Hematopoietic multipotent progenitor cell (in vitro differentiated cells): ENCODE data around the gene ADD2. TPM values are rescaled to one million over a fixed set of nuclear protein-coding genes. Genes with fewer than 3 reads are reported as not detected.
A peak's percentile ranks its signal among the peaks of the same experiment; 100 is the strongest.

ENCODE experiments used
- DNase-seq, 3 donors: peaks; one replicate each; pipeline ENCODE4 v3.0.0-alpha.2; 2011 to 2015; ENCODE audit warnings: low read depth in 2 of 3, low spot score in 2 of 3
- total RNA-seq: library from RNA; depleted of rRNA; stranded (reverse); fragments of >200 nt; gene quantifications from one replicate; pipeline ENCODE4 v1.2.3, GENCODE V29; 2012

Gene ADD2
- total RNA-seq, 1 donor, result 4.3 TPM

DNA sequence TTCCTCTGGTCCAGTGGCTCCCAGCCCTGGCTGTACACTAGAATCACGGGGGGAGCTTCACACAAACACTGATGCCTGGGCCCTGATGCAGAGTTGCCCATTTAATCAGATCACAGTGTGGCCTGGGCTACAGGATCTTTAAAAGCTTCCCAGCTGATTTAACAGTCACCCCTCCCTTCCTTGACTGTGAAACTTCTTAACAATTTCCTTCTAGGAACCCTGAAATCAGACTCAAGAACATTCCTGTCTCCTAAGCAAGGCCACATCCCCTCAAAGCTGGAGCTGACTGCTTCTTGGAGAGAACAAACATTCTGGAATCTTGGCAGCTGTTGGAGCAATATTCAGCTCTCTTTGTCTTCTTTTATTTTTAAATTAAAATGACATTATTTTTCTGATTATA lies 88.7 kb downstream of the ADD2 start:
- no peak for DNase-seq

DNA sequence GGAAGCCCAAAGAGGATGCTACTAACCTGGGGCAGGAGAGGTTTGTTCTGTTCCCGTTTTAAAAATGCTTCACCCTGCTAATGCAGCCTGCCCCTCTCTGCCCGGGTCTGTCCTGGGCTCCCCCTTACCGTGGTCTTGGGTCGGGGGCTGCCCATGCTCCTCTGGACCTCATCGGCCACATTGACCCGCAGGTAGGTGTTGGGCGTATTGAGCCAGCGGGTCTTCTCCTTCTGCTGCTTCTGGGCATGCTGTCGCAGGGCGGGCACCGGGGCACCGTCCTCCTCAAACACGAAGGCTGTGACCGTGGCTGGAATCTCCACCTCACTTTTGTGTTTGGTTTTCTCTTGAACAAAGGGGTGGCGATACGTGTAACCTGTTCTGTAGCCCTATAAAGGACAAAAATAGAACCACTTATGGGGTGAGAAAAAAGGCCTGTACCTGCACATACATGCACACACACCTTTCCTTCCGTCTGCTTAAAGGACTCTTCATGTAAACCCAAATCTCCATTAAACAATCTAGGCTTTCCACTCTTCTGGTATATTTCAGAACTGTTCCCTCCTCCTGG lies 89.3 kb downstream of the ADD2 start:
- no peak for DNase-seq

DNA sequence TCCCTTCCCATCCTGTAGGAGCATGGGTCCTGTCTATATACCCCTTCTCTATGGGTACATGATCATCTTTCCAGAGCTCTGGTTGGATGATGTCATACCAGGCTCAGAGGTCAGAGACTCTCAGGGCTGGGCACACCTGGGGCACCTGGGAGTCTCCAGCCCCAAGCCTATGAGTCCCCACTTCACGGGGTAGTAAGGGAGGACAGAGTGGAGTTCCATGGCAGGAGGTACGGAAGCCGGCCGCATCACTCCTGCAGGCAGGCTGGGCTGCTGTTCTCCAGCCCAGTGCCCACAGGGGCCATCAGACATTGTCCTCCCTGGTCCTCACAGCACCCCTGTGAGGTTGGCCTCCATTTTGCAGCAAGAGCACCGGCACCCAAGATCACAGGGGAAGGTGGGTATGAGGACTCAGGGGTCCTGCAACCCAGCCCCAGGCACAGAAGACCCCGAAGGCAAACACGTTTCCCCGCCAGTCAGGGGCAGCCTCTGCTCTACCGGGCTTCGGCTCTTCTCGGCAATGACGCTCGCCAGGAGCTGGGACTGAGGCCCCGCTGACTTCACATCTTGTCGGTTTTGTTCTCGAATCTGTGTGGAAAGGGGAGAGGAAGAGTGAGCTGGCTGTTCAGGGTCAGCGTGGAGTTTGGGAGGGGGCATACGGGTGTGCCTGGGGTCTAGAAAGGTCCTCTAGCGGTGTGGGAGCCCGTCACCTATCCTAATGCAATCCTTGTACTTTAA lies 91.5 kb downstream of the ADD2 start:
- DNase-seq, result no peak

DNA sequence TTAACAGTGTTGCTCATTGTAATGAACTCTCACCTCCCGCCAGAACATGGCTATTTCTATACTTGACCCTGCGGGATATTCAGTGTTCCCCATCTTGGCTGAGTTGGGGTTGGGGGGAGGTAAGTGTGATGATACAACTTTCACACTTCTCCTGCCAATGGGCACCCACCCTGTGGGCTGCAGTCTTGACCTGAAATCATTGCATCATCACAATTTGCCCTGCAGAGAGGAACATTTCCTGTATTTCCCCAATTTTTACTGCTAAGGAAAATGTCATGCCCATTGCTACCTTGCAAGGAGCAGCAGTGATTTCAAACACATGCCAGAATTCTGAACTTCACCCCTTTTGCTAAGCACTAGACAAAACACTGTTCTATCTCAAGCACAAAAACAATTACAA lies 92.1 kb downstream of the ADD2 start:
- DNase-seq, result no peak

DNA sequence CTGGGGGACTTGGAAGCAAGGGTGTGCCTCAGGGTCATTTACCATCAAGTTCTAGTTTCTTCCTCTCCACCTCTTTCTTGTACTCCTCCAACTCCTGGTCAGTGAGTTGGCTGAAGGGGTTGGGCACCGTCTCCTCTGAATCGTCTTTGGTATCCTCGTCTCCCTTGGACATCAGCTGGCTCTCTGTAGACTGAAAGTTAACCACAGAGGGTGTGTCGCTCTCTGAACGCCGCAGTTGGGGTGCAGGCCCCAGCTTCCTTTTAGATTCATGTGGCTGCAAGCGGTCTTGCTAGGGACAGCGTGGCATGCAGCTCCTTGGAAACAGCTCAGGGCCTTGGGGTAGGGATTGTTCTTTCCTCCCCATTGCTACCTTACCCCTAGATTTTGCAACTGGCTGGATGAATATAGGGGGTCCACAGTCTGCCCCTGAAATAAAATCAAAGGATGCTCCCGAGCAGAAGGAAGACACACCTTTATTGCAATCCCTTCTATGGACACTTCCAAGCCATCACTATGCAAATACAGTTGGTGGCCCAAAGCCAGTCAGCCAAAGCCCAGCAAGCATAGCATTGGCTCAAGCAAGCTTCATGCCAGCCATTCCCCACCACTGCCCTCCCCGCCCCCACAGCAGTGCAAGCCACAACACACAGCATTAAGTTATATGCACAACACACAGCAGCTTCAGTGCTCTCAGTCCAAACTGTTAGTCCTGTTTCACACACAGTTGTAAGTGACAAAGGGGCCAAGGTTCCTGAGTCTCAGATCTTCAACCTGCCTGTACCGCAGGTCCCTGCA lies 93.2 kb downstream of the ADD2 start:
- no peak for DNase-seq

DNA sequence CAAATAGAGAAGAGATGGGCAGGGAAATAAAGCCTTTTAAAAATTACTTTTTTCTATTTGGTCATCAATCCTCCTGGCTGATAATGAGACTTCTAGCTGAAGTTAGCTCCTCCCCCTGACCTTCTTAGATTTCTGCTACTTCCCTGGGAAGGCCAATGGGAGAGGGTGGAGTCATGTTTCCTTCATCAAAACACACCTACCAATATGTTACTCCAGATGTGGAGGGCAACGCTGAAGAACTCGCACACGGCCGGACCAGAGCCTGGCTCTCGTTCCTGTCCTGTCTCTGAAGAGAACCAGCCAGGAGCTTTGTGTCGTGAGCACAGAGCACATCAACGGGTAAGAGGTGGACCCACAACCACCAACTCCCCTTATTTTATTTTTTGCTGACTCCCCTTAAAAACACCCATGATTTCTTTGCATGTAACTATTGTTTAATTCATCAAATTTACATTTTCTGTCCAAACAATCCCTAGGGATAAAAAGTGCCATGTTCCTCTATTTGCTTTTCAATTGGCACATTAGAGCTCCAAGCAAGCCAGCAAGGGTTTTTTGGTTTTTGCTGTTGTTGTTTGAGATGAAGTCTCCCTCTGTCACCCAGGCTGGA lies 94.9 kb downstream of the ADD2 start:
- DNase-seq, result no peak

DNA sequence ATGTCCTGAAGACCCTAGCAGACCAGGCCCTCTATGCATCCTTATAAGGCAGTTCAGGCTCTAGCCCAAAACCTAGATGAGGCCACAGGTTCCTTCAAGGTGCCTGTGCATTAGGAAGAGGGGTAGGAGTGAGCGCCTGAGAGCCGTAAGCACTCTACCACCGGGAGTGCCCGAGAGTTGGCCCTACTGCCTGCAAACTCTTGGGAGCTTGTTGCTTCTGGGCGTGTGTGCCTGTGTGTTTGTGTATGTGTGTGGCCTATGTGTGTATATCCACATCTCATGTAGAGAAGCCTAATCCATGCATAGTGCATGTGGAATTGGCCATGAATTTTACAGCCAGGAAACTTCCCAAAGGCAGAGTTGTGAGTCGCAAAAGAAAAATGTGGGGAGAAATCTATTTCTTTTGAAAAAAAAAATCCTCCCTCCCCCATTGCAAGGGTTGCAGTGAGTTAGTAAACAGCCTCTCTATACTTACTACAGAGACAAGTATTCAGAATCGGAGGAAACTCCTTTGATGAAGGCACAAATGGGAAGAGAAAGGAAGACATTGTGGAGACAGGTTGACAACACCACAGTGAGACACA lies 96.8 kb downstream of the ADD2 start:
- no peak for DNase-seq

DNA sequence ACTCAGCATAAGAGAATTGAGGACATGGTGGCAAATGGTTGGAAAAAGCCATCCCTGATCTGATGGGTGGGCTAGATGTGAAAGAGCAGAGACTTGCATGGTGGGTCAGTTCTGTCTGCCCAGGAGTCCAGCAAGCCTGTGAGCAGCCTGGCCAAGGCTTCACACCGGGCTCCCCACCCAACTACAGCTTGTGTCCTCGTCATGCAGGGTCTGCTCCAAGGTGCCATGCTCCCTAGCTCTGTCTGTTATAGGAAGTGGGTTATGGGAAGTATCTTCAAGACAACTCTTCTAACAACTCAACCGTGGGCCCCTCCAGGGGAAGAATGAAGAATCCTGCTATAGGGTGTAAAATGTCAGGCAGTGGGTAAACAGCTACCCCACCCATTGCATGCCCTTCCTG lies 97.4 kb downstream of the ADD2 start:
- no peak for DNase-seq

DNA sequence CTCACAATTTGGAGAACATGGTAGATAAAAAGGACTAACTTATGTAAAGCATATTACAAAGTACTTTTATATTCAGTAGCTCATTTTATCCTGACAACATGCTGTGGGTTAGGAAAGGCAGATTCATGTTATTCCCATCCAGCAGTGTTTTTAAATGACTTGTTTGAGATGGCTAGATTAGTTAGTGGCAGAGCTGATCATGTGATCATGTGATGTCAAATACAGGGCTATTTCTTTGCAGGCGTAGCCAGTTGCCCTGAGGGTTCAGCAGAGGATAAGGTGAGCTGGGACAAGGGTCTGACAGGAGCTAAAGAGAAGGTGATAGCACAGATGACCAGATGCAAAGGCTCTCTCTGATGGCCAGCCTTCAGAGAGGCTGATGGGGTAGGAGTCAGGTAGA lies 97.8 kb downstream of the ADD2 start:
- no peak for DNase-seq

DNA sequence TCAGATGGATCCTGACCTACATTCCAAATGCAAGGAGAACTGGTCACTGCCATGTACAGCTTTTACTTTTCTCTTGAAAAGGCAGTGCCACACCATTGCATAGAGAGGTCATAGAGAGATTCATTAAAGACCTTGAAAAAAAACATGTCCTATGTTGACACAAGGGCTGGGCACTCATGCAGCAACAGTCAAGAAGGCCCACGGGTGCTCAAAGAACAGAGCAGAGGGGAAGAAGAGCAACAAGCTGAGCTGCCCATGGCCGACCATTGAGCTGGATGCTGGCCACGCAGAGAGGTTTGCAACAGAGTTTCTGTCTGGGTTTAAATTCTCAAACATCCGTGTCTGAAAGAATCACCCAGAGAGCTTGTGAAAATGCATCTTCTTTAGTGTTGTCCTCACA lies 99.1 kb downstream of the ADD2 start:
- DNase-seq, result no peak

DNA sequence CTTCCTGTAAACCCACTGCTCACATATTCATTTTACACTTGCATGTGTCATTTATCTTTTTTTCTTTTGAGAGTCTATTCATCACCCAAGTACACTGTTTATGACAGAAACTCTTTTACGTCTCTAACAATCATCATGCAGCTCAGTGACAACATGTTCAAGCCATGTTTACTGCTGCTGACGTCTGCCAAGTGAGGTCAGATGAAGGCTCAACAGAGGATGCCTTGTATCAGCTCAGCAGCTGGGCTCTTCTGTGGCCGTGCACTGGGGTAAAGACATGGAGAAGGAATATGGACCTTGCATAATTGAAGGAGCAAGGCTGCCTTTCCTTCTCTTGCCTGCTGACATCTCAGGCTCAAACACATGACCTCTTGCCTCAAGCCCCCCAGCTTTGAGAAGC lies 99.6 kb downstream of the ADD2 start:
- no peak for DNase-seq

DNA sequence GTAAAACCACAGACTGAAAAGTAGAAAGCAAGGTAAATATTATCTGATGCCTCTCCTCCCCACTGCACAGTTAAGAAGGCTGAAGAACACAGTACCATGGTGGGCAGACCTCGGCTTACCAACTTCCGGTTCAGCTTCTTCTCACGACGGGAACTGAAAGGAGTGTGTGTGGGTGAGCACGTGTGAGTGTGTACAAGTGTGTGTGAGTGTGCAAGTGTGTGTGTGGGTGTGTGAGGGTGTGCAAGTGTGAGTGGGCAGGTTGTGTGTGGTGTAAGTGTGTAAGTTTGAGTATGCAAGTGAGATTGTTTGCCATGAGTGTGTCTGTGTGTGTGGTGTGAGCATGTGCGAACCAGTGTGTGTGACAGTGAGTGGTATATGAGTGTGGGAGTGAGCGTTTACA lies 103.5 kb downstream of the ADD2 start:
- no peak for DNase-seq

DNA sequence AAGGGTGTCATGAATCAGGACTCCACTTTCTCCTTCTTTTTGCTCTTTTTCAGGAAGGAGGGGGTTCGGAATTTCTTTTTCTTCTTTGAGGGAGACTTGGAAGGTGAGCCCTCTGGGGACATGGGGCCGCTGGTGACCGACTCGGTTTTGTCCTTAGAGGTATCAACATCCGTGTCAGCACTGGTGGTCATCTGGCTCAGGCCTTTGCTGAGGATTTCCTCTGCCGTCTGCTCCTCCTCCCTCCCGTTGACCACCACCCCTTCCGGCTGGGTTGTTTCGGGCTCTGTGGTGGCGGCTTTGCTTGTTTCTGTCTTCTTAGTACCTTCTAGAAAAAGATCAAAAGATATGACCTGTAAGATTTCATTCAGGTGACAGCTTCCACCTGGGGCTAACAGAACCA lies 104.6 kb downstream of the ADD2 start:
- no peak for DNase-seq

DNA sequence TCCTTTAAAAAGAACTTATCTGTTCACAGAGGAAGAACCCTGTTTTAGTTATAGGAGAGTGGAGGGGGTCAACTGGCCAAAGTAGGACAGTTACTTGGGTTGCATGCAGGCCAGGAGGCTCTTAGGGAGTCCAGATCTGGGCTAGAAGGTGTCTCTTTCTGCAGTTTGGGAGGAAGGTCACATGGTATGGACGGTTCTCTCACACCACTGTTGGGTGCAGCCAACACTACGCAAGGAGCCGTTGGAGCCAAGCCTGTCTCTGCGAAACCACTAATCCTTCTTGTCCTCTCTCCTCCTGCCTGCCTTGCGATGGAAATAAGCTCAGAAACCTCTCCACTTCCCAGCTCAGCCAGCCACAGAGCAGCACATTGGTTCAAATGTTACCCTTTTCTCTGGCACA lies 108.4 kb downstream of the ADD2 start:
- no peak for DNase-seq

DNA sequence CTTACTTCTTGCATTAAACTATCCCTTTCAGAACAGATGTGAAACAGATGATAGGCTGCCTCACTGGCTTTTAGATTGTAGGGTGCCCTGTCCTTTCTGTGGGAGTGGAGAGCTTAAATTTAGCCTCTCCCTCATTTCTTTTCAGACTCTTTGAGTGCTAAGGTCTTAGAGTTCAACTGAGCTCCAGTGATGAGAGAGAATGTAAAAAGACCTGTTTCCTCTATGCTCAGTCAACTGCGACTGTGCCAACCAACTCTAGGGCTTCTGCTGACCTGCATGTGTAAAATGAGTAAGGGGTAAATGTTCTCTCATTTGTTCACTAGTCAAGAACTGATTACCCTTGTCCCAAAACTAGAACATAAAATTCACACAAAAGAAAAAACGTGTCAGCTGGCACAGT lies 109.5 kb downstream of the ADD2 start:
- no peak for DNase-seq

DNA sequence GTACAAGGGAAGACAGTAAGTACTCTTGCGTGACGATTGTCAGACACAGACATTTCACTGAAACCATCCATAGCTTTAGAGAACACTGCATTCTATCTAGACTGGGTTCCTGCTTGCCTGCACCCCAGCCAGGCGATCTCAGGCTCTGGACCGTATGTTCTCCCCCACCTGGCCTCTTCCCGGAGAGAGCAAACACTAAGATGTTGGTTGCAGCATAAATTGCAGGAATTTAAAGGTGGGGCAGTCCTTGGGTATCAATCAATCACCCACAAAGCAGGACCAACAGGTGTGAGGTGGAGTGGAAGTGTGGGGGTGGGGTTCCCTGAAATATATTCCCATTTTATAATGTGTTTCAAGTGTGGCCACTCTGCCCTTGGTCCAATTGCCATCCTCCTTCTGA lies 110.8 kb downstream of the ADD2 start:
- DNase-seq, result no peak

DNA sequence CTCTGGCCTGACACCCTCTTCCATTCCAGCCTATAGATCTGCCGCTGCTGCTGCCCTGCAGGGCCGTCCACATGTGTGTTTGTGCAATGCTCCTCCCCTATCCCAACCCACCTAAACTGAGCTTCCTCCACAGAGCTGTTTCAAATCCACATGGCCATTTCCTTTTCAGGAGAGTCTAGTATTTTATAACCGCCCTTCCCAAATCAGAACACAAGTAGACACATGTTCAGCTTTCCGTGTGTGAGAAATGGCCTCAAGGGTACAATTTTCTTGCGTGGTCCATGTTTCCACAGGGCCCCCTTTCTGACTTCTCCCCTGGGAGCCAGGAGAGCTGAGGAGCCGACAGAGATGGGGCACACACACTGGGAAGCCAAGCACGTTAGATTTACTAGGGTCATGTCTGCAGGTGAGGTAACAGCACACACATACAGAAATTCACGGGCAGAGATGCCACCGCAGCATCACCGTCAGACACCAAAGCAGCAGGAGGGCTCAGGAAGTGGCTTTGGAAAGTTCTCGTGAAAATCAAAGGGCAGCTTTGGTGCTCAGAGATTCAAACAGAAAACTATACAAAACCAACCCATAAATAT lies 111.5 kb downstream of the ADD2 start:
- DNase-seq, result no peak

DNA sequence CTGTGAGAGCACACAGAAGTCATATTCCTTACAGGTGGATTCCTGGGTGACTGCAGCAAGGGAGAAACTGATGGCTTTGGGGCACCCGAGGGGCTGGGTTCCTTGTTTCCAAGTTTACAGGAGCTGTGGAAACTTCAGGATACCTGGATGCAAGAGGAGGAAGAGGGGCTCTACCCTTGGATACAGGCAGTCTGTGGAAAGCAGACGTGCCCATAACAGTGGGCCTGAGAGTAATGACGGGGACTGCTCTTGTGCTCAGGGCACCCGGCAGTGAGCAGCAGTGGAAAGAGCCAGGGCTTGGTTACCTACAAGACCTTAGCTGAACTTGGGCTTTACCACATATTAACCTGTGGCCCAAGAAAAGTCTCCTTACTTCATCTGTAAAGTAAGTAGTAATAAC lies 112.2 kb downstream of the ADD2 start:
- no peak for DNase-seq

DNA sequence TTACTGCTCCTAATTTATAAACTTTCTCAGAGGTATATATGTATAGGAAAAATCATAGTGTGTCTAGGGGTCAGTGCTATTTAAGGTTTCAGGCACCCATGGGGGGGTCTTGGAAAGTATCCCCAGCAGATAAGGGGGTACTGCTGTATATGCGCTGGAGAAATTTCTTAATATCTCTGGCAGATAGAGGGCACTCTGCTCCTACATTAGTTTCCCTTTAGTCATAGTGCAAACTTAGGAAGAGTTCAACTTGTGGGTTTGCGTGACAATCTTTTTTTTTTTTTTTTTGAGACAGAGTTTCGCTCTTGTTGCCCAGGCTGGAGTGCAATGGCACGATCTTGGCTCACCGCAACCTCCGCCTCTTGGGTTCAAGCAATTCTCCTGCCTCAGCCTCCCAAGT lies 112.8 kb downstream of the ADD2 start:
- peak in 2 of 3 donors; percentile 45 to 65 for DNase-seq

DNA sequence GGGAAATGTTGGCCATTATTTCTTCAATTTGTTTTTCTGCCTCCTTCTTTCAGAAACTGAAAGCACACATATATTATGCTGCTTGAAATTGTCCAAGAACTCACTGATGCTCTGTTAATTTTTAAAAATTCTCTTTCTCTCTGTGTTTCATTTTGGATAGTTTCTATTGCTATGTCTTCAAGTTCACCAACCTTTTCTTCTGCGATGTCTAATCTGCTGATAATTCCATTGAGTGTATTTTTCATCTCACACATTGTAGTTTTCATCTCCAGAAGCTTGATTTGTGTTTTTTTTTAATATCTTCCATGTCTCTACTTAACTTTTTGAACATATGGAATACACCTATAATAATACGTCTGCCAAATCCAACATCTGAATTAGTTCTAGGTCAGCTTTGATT lies 116.3 kb downstream of the ADD2 start:
- no peak for DNase-seq

DNA sequence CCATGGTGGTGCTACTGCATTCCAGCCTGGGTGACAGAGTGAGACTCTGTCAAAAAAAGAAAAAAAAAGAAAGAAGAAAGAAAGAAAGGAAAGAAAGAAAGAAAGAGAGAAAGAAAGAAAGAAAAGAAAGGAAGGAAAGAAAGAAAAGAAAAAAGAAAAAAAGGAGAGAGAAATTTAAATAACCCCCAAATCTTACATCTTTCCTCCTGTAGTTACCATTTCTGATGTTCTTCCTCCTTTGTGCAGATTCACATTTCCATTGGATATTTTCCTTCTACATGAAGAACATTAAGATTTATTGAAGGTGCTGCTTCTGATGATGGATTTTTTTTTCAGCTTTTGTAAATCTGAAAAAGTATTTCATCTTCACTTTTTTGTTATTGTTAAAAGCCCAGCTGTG lies 117.0 kb downstream of the ADD2 start:
- DNase-seq, result no peak
